PFSK-1 (cell line): ENCODE data around the gene KMT2C.

Experiments used
- POLR2AphosphoS5 ChIP-seq: IDR thresholded peaks from 2 replicates; pipeline ENCODE4 v1.6.1; 2012; ENCODE audit warnings: low read depth, mild to moderate bottlenecking, control low read depth, low read length, moderate library complexity
- SIN3A ChIP-seq: IDR thresholded peaks from 2 replicates; pipeline ENCODE4 v1.6.1; 2012; ENCODE audit warnings: mild to moderate bottlenecking, low read length, moderate library complexity, borderline replicate concordance; ENCODE audit not compliant: insufficient read depth
- TF ChIP-seq, protein P1 (sequence below), 2 experiments: IDR thresholded peaks; 2 replicates each; pipeline versions ENCODE4 v1.6.1 to v1.8.0; 2011 to 2012; ENCODE audit warnings: low read depth in 2 of 2, low read length in 2 of 2, control low read depth in 1 of 2, inconsistent platforms in 1 of 2, mild to moderate bottlenecking in 1 of 2, moderate library complexity in 1 of 2; ENCODE audit not compliant: insufficient read depth in 1 of 2

DNA sequence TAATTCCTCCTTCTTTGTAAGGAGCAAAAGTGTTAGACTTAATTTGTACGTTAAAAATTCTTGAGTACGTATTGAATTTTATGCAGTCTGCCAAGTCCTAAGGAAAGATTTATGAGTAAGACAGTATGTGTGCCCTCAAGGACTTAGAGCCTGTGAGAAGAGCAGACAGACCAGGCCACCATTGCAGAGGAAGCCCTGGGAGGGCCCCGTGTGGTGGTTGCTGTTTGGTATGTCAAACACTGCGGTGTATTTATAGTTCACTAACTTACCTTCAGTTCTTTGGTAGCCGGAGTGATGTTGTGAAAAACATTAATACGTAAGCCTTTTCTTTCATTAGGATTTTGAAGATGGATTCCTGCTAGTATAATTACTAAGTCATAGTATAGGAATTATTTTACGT lies 327.4 kb downstream of the KMT2C start:
- TF ChIP-seq, protein P1, sequence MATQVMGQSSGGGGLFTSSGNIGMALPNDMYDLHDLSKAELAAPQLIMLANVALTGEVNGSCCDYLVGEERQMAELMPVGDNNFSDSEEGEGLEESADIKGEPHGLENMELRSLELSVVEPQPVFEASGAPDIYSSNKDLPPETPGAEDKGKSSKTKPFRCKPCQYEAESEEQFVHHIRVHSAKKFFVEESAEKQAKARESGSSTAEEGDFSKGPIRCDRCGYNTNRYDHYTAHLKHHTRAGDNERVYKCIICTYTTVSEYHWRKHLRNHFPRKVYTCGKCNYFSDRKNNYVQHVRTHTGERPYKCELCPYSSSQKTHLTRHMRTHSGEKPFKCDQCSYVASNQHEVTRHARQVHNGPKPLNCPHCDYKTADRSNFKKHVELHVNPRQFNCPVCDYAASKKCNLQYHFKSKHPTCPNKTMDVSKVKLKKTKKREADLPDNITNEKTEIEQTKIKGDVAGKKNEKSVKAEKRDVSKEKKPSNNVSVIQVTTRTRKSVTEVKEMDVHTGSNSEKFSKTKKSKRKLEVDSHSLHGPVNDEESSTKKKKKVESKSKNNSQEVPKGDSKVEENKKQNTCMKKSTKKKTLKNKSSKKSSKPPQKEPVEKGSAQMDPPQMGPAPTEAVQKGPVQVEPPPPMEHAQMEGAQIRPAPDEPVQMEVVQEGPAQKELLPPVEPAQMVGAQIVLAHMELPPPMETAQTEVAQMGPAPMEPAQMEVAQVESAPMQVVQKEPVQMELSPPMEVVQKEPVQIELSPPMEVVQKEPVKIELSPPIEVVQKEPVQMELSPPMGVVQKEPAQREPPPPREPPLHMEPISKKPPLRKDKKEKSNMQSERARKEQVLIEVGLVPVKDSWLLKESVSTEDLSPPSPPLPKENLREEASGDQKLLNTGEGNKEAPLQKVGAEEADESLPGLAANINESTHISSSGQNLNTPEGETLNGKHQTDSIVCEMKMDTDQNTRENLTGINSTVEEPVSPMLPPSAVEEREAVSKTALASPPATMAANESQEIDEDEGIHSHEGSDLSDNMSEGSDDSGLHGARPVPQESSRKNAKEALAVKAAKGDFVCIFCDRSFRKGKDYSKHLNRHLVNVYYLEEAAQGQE (IDR thresholded peaks at IDR 0.05; ENCODE audit: insufficient read depth in 1 of 2, low read depth in 2 of 2, low read length in 2 of 2): no peak
- TF ChIP-seq SIN3A (no peak), POLR2AphosphoS5 (no peak)
